B cell (primary cell): ENCODE measurements around the gene CCDC106.

Source experiments
- CTCF ChIP-seq: fragments of 200-600 bp; IDR thresholded peaks from one replicate; pipeline ENCODE4 v1.8.0; 2022; ENCODE audit warnings: antibody characterized with exemption, mild to moderate bottlenecking
- EZH2 ChIP-seq: IDR thresholded peaks from 2 replicates; pipeline ENCODE4 v1.6.1; 2012; ENCODE audit warnings: borderline replicate concordance, low read depth, mild to moderate bottlenecking, moderate library complexity, low read length; ENCODE audit not compliant: insufficient read depth, poor library complexity, severe bottlenecking

- TF ChIP-seq EZH2 (no peak), CTCF (no peak)
Observed at GRCh38 chr19:55691561-55692481, 43.8 kb downstream of the CCDC106 start.
